Esophagus muscularis mucosa (tissue), 4 donors: Measurements from ENCODE around the gene CHRNA5. TPM values are rescaled to one million over a fixed set of nuclear protein-coding genes. Genes with fewer than 3 reads are reported as not detected.
A peak's percentile ranks its signal among the peaks of the same experiment; 100 is the strongest.

Source experiments
- DNase-seq: peaks from one replicate; pipeline ENCODE4 v3.0.0-alpha.2; 2017; ENCODE audit errors: extremely low spot score
- H3K27ac ChIP-seq, 4 donors: fragments of 200-600 bp; sonication (generic); replicated peaks in 1 of 4; 1 replicate in 3 of 4; 2 replicates in 1 of 4; pipeline ENCODE4 v1.5.1; 2016 to 2019; ENCODE audit warnings: mild to moderate bottlenecking in 1 of 4
- H3K27me3 ChIP-seq, 4 donors: fragments of 200-600 bp; sonication (generic); one replicate each; pipeline versions ENCODE4 v1.5.1 to v1.6.0; 2016 to 2019
- H3K36me3 ChIP-seq, 4 donors: fragments of 200-600 bp; sonication (generic); one replicate each; pipeline ENCODE4 v1.5.1; 2016 to 2019
- H3K4me1 ChIP-seq, 4 donors: fragments of 200-600 bp; sonication (generic); one replicate each; pipeline ENCODE4 v1.5.1; 2016 to 2019
- H3K4me3 ChIP-seq, 4 donors: fragments of 200-600 bp; sonication (generic); 1 replicate in 2 of 4; 2 replicates in 2 of 4; pipeline ENCODE4 v1.5.1; 2016 to 2019; ENCODE audit warnings: mild to moderate bottlenecking in 4 of 4, moderate library complexity in 1 of 4
- H3K9me3 ChIP-seq, 4 donors: fragments of 200-600 bp; sonication (generic); 1 replicate in 3 of 4; 2 replicates in 1 of 4; pipeline ENCODE4 v1.5.1; 2016 to 2019
- EP300 ChIP-seq: sonication (generic); formaldehyde crosslinking; IDR thresholded peaks from one replicate; pipeline ENCODE4 v1.6.1; 2017; ENCODE audit warnings: antibody characterized with exemption
- POLR2A ChIP-seq: fragments of 450-650 bp; IDR thresholded peaks from one replicate; pipeline ENCODE4 v1.6.1; 2017; ENCODE audit warnings: antibody characterized with exemption, moderate library complexity, mild to moderate bottlenecking, low read depth
- POLR2AphosphoS5 ChIP-seq, 2 donors: sonication (generic); formaldehyde crosslinking; IDR thresholded peaks; one replicate each; pipeline ENCODE4 v1.6.1; 2017; ENCODE audit warnings: antibody characterized with exemption in 2 of 2
- WGBS: methylation state at CpG from one replicate; pipeline ENCODE4 v1.1.5; 2018; 5-methylcytosine and 5-hydroxymethylcytosine counted together
- intact Hi-C: fragments of 100-400 bp; cut with DNase I; formaldehyde crosslinking; loops from one replicate; pipeline ENCODE4 v1.15.1; 2023
- total RNA-seq, 4 donors: library from RNA; depleted of rRNA; stranded (reverse); fragments of >200 nt; gene quantifications; one replicate each; pipeline versions ENCODE4 v1.1.0 to v1.2.1, GENCODE V29; 2016
- TF ChIP-seq, protein P1 (sequence below), 3 experiments: fragments of 200-600 bp in 2 of 3; fragments of 450-650 bp in 1 of 3; sonication (generic) in 2 of 3; IDR thresholded peaks; one replicate each; pipeline ENCODE4 v1.5.1; 2017 to 2019; ENCODE audit warnings: antibody characterized with exemption in 3 of 3, mild to moderate bottlenecking in 2 of 3, moderate library complexity in 1 of 3

CHRNA5 gene
- total RNA-seq, 4 donors from 2014 or later: 0.80 to 1.2 (median 0.98) TPM

DNA sequence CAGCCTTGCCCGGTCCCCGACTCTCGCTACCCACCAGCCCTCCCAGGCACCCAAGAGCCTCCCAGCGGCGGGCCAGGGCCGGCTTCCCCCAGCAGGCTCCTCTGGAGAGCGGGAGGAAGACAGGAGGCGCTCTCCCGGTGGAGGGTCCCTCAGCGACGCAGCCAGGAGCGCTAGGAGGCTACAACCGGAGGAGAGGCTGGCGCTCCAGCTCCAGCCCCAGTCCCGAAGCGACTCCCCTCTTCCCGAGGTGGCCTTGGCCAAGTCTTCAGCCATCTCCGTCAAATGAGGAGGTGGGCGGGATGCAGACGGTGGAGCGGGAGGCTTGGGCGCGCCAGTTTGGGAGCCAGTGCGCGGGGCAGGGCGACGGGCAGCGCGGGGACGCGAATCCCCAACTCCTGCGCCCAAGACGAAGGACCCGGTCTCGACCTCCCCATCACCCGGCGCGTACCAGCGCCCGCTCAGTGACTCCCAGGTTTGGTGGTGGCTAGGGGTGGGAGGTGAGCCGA lies 54.8 kb downstream of the CHRNA5 start:
- peak overlapping the region; percentile 38 to 47 (median 42) for H3K4me3 ChIP-seq
- H3K27me3 ChIP-seq: peaks cover 0 to 57% (median 26%) of the 10 kb centered on the region in 4 donors
- no peak for DNase-seq
- H3K27ac ChIP-seq: no peak overlapping the region
- H3K4me1 ChIP-seq: peaks cover 12 to 29% (median 27%) of the 10 kb centered on the region in 4 donors
- H3K9me3 ChIP-seq: no peaks in the 10 kb centered on the region
- no peaks in the 10 kb centered on the region for H3K36me3 ChIP-seq
- TF ChIP-seq POLR2A: no peak
- TF ChIP-seq EP300: no peak
- TF ChIP-seq, protein P1, sequence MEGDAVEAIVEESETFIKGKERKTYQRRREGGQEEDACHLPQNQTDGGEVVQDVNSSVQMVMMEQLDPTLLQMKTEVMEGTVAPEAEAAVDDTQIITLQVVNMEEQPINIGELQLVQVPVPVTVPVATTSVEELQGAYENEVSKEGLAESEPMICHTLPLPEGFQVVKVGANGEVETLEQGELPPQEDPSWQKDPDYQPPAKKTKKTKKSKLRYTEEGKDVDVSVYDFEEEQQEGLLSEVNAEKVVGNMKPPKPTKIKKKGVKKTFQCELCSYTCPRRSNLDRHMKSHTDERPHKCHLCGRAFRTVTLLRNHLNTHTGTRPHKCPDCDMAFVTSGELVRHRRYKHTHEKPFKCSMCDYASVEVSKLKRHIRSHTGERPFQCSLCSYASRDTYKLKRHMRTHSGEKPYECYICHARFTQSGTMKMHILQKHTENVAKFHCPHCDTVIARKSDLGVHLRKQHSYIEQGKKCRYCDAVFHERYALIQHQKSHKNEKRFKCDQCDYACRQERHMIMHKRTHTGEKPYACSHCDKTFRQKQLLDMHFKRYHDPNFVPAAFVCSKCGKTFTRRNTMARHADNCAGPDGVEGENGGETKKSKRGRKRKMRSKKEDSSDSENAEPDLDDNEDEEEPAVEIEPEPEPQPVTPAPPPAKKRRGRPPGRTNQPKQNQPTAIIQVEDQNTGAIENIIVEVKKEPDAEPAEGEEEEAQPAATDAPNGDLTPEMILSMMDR (IDR thresholded peaks at IDR 0.05): no peak
- no peak for TF ChIP-seq POLR2AphosphoS5 (IDR thresholded peaks at IDR 0.05)
- intact Hi-C loops: no loop called here
- WGBS: 4% methylated on average over 9 of the region's 41 CpGs

DNA sequence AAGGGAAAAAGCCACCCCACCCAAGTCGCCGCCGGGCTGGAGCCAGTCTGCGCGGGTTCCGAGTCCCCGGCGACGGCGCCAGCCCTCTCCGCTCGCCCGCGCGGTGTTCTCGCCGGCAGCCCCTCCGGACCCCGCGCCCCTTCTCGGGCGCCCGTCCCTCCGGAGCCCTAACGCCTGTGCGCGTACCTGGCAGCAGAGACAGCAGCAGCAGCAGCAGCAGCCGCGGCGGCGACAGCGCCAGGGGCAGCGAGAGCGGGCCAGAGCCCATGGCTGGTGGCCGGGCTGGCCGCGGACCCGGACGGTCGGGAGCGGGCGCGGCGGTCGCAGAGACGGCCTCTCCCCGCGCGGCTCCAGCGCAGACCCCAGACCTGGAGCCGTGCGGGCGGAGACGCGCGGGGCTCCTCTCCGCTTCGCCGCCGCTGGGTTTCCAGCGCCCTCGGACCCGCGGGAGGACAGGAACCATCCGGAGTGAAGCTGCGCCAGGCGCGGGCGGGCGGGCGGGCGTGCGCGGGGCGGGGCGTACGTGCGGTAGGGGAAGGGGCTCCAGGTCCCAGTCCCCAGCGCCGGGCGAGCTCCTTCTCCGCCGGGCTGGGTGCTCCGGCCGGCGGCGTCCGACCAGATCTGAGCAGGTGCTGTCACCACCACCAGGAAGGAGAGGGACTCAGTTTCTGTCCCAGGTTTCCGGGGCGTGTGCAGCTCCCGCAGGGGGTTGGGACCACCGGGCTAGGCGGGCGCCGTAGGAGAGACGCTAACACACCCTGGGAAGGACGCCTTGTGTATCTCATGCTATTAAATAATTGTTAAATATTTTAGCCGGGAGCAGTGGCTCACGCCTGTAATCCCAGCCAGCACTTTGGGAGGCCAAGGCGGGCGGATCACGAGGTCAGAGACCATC lies 55.5 kb downstream of the CHRNA5 start, which contains the start of gene CHRNA3:
TSS of gene CHRNA3 (minus strand) at position 470 of the 895 bp plus-strand sequence. CDS start at position 268, 202 bp downstream.
- DNase-seq: no peak
- Histone ChIP-seq H3K4me1 (peaks cover 12 to 29% (median 27%) of the 10 kb centered on the region in 4 donors), H3K36me3 (no peaks in the 10 kb centered on the region), H3K9me3 (no peaks in the 10 kb centered on the region), H3K27ac (no peak within 1 kb of the TSS), H3K27me3 (peaks cover 0 to 57% (median 26%) of the 10 kb centered on the region in 4 donors), H3K4me3 (peak within 1 kb of the TSS; percentile 38 to 47 (median 42))
- WGBS: 8% methylated on average over 25 of the region's 102 CpGs
- intact Hi-C loops: no loop called here
- TF ChIP-seq POLR2A: no peak
- TF ChIP-seq EP300: no peak
- no peak for TF ChIP-seq POLR2AphosphoS5 (IDR thresholded peaks at IDR 0.05)
- TF ChIP-seq, protein P1 (IDR thresholded peaks at IDR 0.05): no peak

DNA sequence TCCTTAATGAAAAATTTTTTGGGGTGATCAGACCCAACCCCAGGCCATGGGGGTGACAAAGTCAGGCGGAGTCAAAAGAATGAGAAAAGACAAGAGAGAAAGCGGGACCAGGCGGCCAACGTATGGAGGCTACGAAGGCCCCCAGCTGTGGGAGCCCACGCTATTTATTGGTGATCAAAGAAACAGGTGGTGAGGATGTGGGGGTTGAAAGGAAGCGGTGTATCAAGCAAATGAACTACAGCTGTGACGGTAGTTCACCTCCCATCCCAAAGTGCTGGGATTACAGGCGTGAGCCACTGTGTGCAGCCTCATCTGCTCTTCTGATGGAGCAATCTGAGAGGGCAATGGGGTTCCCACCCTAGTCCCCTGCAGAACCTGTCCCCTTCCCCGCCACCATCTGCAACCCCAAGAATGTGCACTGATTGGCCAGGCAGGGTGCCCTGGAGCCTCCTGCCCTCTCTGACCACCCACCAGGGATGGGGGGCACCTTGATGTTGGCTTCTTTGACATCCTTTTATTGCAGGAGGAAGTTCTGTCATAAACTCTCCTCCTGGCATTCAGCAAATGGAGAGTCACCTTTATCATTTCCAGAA lies 56.6 kb downstream of the CHRNA5 start:
- Histone ChIP-seq H3K4me1 (peaks cover 12 to 29% (median 27%) of the 10 kb centered on the region in 4 donors), H3K4me3 (no peak overlapping the region), H3K27me3 (peaks cover 0 to 58% (median 26%) of the 10 kb centered on the region in 4 donors), H3K36me3 (no peaks in the 10 kb centered on the region), H3K9me3 (no peaks in the 10 kb centered on the region), H3K27ac (no peak overlapping the region)
- intact Hi-C loops: no loop called here
- TF ChIP-seq POLR2AphosphoS5 (IDR thresholded peaks at IDR 0.05): no peak
- no peak for TF ChIP-seq POLR2A
- 79% methylated on average over 8 of the region's 10 CpGs for WGBS
- DNase-seq: no peak

DNA sequence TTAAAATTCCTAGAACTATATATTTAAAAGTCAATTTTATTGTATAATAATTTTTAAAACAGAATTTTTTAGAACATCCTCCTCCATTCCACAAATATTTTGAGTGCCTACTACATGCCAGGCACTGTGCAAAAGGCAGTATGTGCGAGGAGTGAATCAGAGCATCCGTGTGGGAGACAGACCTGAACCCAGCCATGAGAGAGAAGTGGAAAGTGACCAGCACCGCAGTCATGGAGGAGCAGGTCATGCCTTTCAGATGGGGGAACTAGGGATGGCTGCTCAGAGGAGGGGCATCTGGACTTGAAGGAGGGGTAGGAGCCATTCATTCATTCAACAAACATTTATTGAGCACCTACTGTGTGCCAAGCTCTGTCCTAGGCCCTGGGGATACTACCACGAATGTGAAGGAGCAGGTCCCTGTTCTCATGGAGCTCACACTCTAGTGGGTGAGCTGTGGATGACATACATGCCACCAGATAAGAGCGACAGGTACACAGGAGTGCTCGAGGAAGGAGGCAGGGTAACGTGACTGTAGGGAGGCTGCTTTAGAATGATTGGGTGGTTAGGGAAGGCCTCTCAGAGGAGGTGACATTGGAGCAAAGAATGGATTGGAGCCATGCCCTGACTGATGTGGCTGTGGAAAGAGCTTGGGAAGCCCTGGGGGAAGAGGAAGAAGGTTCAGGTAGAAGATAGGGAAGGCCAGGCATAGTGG lies 58.6 kb downstream of the CHRNA5 start:
- 92% methylated on average over 7 of the region's 7 CpGs for WGBS
- peaks cover 0 to 71% (median 26%) of the 10 kb centered on the region in 4 donors for H3K27me3 ChIP-seq
- H3K4me3 ChIP-seq: no peak overlapping the region
- DNase-seq: no peak
- H3K27ac ChIP-seq: no peak overlapping the region
- intact Hi-C loops: no loop called here
- no peaks in the 10 kb centered on the region for H3K36me3 ChIP-seq
- TF ChIP-seq POLR2A (no peak), EP300 (no peak)
- no peaks in the 10 kb centered on the region for H3K9me3 ChIP-seq
- H3K4me1 ChIP-seq: peaks cover 8 to 24% (median 21%) of the 10 kb centered on the region in 4 donors

DNA sequence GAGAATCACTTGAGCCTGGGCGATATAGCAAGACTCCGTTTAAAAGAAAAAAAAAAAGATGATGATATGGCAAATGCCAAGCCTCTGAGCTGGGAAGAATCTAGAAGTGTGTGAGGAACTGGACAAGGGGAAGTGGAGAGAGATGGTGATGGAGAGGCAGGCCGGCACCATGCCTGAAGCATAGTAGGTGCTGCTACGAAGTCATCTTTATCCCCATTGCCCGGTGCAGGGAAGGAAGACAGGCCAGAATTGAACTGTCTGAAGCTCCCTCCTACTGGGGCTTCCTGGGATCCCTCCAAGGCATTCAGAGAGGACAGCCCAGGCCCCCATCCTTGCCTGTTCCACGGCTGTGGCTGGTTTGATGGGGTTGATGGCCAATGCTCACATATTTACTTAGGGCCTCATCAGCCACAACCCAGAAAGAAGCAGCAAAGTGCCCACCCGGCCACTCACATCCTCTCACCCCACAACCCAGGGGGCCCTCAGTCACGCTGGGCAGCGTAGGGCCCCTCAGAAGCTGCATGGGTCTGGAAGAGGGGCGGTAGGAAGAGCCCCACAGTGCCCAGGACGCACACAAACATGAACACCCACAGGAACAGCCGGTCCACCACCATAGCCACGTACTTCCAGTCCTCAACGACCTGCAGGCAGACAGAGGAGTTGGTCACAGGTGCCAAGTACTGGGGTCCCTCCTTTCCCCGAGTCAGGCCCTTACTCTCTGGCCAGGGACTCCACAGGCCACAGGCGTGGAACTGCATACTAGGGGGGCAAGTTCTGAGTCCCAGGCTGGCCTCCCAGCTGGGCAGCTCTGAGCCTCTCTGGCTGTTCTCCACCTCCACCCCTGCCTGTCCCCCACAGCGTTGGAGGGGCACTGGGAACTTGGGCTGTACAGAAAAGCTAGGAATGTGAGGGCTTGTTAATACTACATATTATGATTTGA lies 59.6 kb downstream of the CHRNA5 start:
- peaks cover 0 to 69% (median 18%) of the 10 kb centered on the region in 4 donors for H3K27me3 ChIP-seq

More for the DNA sequence above, 59.6 kb downstream of the CHRNA5 start:
- Histone ChIP-seq H3K4me3 (no peak overlapping the region), H3K9me3 (no peaks in the 10 kb centered on the region), H3K27ac (no peak overlapping the region), H3K36me3 (no peaks in the 10 kb centered on the region), H3K4me1 (peaks cover 5 to 14% (median 13%) of the 10 kb centered on the region in 4 donors)
- TF ChIP-seq POLR2A (no peak), POLR2AphosphoS5 (IDR thresholded peaks at IDR 0.05) (no peak), EP300 (no peak)
- TF ChIP-seq, protein P1 (IDR thresholded peaks at IDR 0.05): no peak
- intact Hi-C loops: no loop called here
- 93% methylated on average over 12 of the region's 17 CpGs for WGBS
- DNase-seq: no peak
